Sigmoid colon (tissue), 7 donors: ENCODE measurements around the gene SORT1. TPM values are rescaled to one million over a fixed set of nuclear protein-coding genes. Genes with fewer than 3 reads are reported as not detected.
A peak's percentile ranks its signal among the peaks of the same experiment; 100 is the strongest.

Source experiments
- DNase-seq: peaks from one replicate; pipeline ENCODE4 v3.0.0-alpha.2; 2019
- H3K27ac ChIP-seq, 4 donors: fragments of 200-600 bp; sonication (generic); one replicate each; pipeline ENCODE4 v1.5.1; 2016 to 2019; ENCODE audit warnings: mild to moderate bottlenecking in 1 of 4
- H3K27me3 ChIP-seq, 3 donors: fragments of 200-600 bp; sonication (generic); one replicate each; pipeline ENCODE4 v1.5.1; 2019; ENCODE audit warnings: mild to moderate bottlenecking in 1 of 3
- H3K36me3 ChIP-seq, 4 donors: fragments of 200-600 bp; sonication (generic); one replicate each; pipeline ENCODE4 v1.5.1; 2016 to 2019
- H3K4me1 ChIP-seq, 4 donors: fragments of 200-600 bp; sonication (generic); one replicate each; pipeline ENCODE4 v1.5.1; 2017 to 2019
- H3K4me3 ChIP-seq, 4 donors: fragments of 200-600 bp; sonication (generic); one replicate each; pipeline ENCODE4 v1.5.1; 2017 to 2019; ENCODE audit warnings: mild to moderate bottlenecking in 2 of 4, moderate library complexity in 1 of 4
- H3K9me3 ChIP-seq, 4 donors: fragments of 200-600 bp in 3 of 4; sonication (generic) in 3 of 4; one replicate each; pipeline versions ENCODE4 v1.5.1 to v1.6.1; 2013 to 2019
- EP300 ChIP-seq, 4 donors: sonication (generic); formaldehyde crosslinking; IDR thresholded peaks; one replicate each; pipeline ENCODE4 v1.6.1; 2017; ENCODE audit warnings: antibody characterized with exemption in 4 of 4
- POLR2A ChIP-seq, 2 donors: fragments of 450-650 bp; IDR thresholded peaks; one replicate each; pipeline ENCODE4 v1.6.1; 2016; ENCODE audit warnings: antibody characterized with exemption in 2 of 2, mild to moderate bottlenecking in 2 of 2, moderate library complexity in 2 of 2
- POLR2AphosphoS5 ChIP-seq, 4 donors: sonication (generic); formaldehyde crosslinking; IDR thresholded peaks; one replicate each; pipeline ENCODE4 v1.6.1; 2017; ENCODE audit warnings: antibody characterized with exemption in 4 of 4
- WGBS, 2 donors: extraction: QIAGEN DNeasy Blood & Tissue Kit; methylation state at CpG; one replicate each; pipeline ENCODE4 v1.1.7; 2013; 5-methylcytosine and 5-hydroxymethylcytosine counted together
- intact Hi-C: fragments of 100-400 bp; cut with DNase I; formaldehyde crosslinking; loops from one replicate; pipeline ENCODE4 v1.15.1; 2023
- polyA plus RNA-seq, 3 donors: library from polyadenylated mRNA; stranded (reverse); fragments of 200-250 nt; gene quantifications; one replicate each; pipeline ENCODE4 v1.2.3, GENCODE V29; 2013
- total RNA-seq, 4 donors: library from RNA; depleted of rRNA; stranded (reverse); fragments of >200 nt; gene quantifications; one replicate each; pipeline ENCODE4 v1.1.0, GENCODE V29; 2016
- TF ChIP-seq, protein P1 (sequence below), 4 experiments: fragments of 450-650 bp in 3 of 4; fragments of 200-600 bp in 1 of 4; IDR thresholded peaks; one replicate each; pipeline ENCODE4 v1.5.1; 2016 to 2019; ENCODE audit warnings: antibody characterized with exemption in 4 of 4, mild to moderate bottlenecking in 3 of 4, moderate library complexity in 2 of 4
- donor health status: healthy with polysubstance abuse.
- donor health status: Bipolar disorder and iron deficiency.
- donor health status: healthy.

SORT1 gene
- total and polyA plus RNA-seq, 7 donors, result 7.2 to 55.1 (median 37.0) TPM

DNA sequence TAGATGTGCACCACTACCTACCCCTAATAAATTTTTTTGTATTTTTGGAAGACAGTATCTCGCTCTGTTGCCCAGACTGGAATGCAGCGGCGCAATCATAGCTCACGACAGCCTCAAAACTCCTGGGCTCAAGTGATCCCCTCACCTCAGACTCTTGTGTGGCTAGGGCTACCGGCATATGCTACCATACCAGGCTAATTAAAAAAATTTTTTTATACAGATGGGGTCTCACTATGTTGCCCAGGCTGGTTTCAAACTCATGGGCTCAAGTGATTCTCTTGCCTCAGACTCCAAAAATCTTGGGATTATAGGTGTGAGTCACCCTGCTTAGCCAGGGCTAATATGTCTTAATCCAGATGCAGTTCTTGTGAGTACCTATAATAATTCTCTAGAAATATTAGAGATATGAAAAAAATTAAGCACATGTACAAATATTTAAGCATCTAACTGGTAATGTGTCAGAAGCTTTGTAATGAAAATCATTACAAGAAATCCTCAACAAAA is 9.5 kb downstream of the SORT1 start:
- no peaks in the 10 kb centered on the region for H3K9me3 ChIP-seq
- intact Hi-C loops, result no loop called here
- no peak for DNase-seq
- H3K27me3 ChIP-seq, result no peaks in the 10 kb centered on the region
- no peaks in the 10 kb centered on the region for H3K36me3 ChIP-seq
- H3K4me1 ChIP-seq, result peaks cover 0 to 98% (median 97%) of the 10 kb centered on the region in 4 donors
- TF ChIP-seq POLR2AphosphoS5 (IDR thresholded peaks at IDR 0.05), result no peak
- TF ChIP-seq EP300 (IDR thresholded peaks at IDR 0.05), result no peak
- TF ChIP-seq POLR2A (IDR thresholded peaks at IDR 0.05), result no peak
- TF ChIP-seq, protein P1, sequence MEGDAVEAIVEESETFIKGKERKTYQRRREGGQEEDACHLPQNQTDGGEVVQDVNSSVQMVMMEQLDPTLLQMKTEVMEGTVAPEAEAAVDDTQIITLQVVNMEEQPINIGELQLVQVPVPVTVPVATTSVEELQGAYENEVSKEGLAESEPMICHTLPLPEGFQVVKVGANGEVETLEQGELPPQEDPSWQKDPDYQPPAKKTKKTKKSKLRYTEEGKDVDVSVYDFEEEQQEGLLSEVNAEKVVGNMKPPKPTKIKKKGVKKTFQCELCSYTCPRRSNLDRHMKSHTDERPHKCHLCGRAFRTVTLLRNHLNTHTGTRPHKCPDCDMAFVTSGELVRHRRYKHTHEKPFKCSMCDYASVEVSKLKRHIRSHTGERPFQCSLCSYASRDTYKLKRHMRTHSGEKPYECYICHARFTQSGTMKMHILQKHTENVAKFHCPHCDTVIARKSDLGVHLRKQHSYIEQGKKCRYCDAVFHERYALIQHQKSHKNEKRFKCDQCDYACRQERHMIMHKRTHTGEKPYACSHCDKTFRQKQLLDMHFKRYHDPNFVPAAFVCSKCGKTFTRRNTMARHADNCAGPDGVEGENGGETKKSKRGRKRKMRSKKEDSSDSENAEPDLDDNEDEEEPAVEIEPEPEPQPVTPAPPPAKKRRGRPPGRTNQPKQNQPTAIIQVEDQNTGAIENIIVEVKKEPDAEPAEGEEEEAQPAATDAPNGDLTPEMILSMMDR (IDR thresholded peaks at IDR 0.05), result no peak
- no peak overlapping the region for H3K4me3 ChIP-seq
- H3K27ac ChIP-seq, result peak overlapping the region; percentile 85 to 90 (median 87)
- WGBS, 2 donors, result 97% methylated on average over 5 of the region's 5 CpGs

DNA sequence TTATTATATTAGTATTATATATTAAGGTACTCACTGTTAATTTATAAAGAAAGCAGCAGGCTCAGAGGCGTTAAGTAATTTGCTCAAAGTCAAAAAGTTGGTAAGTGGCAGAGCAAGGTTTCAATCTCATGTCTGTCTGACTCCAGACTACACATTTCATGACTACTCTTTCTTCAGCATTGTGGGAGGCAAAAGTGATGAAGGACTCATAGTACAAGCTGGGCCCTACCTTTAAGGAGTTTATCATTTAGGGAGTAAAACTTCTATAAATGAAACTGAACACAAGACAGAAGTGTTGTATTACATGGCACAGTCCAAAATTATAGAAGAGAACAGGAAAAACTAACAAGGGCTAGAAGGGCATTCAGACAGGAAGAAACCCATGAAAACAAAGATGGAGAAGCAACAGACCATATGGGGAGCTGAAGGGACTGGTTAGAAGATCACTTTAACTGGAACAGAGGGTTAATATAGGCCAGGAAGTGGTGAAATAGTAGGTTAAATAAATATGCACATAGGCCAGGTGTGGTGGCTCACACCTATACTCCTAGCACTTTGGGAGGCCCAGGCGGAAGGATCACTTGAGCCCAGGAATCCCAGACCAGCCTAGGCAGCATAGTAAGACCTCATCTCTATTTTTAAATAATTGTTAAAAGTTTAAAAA is 11.5 kb downstream of the SORT1 start:
- Histone ChIP-seq H3K27me3 (no peaks in the 10 kb centered on the region), H3K27ac (peak overlapping the region; percentile 66 to 90 (median 86)), H3K36me3 (no peaks in the 10 kb centered on the region), H3K9me3 (no peaks in the 10 kb centered on the region), H3K4me1 (peaks cover 0 to 96% (median 91%) of the 10 kb centered on the region in 4 donors), H3K4me3 (no peak overlapping the region)
- 88 to 95% methylated on average over 2 of the region's 2 CpGs for WGBS, 2 donors
- DNase-seq, result no peak
- intact Hi-C loops, result no loop called here
- TF ChIP-seq, protein P1 (IDR thresholded peaks at IDR 0.05), result no peak
- no peak for TF ChIP-seq EP300 (IDR thresholded peaks at IDR 0.05)
- TF ChIP-seq POLR2AphosphoS5 (IDR thresholded peaks at IDR 0.05), result no peak
- no peak for TF ChIP-seq POLR2A (IDR thresholded peaks at IDR 0.05)

DNA sequence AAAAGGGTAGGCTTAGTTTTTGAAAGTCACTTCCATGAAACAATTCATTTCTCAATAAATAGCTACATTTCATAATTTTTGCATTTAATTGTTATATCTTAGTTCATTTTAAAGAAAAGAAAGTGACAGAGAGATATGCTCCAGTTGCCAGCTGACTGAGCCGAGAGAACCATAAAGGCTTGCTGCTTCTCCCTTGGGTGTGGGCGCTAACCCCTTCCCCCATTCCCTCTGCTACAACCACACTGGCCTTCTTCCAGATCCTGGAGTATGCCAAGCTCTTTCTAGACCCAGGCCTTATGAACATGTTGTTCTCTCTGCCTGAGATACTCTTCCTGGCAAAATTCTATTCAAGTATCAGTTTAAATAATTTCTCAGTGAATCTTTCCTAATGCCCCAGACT is 12.3 kb downstream of the SORT1 start:
- intact Hi-C loops, result no loop called here
- peak; percentile 76 for DNase-seq
- 60 to 65% methylated on average over 2 of the region's 2 CpGs for WGBS, 2 donors
- Histone ChIP-seq H3K4me3 (no peak overlapping the region), H3K36me3 (no peaks in the 10 kb centered on the region), H3K4me1 (peaks cover 0 to 91% (median 83%) of the 10 kb centered on the region in 4 donors), H3K9me3 (no peaks in the 10 kb centered on the region), H3K27me3 (no peaks in the 10 kb centered on the region), H3K27ac (peak overlapping the region; percentile 66 to 90 (median 86))
- TF ChIP-seq POLR2A (IDR thresholded peaks at IDR 0.05) (no peak), EP300 (IDR thresholded peaks at IDR 0.05) (peak in 2 of 4 donors; percentile 48 to 51), POLR2AphosphoS5 (IDR thresholded peaks at IDR 0.05) (peak in 3 of 4 donors; percentile 32 to 67 (median 38))

GRCh38 chr1:109383854-109384253 is 13.9 kb downstream of the SORT1 start:
- H3K4me1 ChIP-seq, result peaks cover 0 to 82% (median 74%) of the 10 kb centered on the region in 4 donors
- no peaks in the 10 kb centered on the region for H3K27me3 ChIP-seq
- peak overlapping the region; percentile 66 to 90 (median 86) for H3K27ac ChIP-seq
- no peak overlapping the region for H3K4me3 ChIP-seq
- no peaks in the 10 kb centered on the region for H3K36me3 ChIP-seq
- WGBS, 2 donors, result 93 to 96% methylated on average over 7 of the region's 7 CpGs
- TF ChIP-seq POLR2AphosphoS5 (IDR thresholded peaks at IDR 0.05) (no peak), POLR2A (IDR thresholded peaks at IDR 0.05) (no peak), EP300 (IDR thresholded peaks at IDR 0.05) (no peak)
- TF ChIP-seq, protein P1 (IDR thresholded peaks at IDR 0.05), result no peak
- no peaks in the 10 kb centered on the region for H3K9me3 ChIP-seq
- DNase-seq, result no peak
- intact Hi-C loops, result no loop called here

DNA sequence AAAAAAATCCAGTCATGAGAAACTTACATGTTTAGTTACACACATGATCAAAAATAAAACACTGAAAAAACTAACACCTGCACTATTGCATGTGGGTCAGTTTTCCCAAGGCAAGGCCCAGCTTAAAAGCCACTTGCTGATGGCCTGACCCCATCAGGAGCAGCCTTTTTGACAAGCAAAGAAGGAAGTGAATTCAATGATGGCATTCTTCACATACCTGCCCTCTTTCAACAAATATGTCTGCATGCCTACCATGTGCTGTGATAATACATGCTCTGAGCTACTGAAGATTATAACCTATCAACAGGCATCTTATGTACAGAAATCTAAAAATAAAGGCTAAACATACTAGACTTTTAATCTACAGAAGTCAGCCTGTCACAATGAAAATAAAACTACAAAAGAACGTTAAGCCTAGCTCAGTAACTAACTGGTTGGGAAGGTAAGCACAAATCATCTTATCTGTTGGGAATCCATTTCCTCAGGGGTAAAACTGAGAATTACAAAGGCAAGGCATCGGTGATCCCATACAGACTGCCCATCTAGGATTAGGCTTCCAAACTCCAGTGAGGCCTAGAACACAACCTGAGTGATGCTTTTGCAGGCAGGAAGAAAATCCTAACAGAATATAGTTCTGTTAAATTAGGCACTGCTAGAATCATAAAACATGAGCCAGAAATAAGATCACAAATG is 14.5 kb downstream of the SORT1 start:
- Histone ChIP-seq H3K27me3 (no peaks in the 10 kb centered on the region), H3K4me3 (no peak overlapping the region), H3K9me3 (no peaks in the 10 kb centered on the region), H3K27ac (peak overlapping the region; percentile 66 to 90 (median 86)), H3K36me3 (no peaks in the 10 kb centered on the region), H3K4me1 (peaks cover 0 to 77% (median 68%) of the 10 kb centered on the region in 4 donors)
- no peak for DNase-seq
- intact Hi-C loops, result no loop called here
- 77% methylated on average over 2 of the region's 2 CpGs for WGBS, 2 donors
- no peak for TF ChIP-seq POLR2AphosphoS5 (IDR thresholded peaks at IDR 0.05)
- TF ChIP-seq POLR2A (IDR thresholded peaks at IDR 0.05), result no peak
- no peak for TF ChIP-seq EP300 (IDR thresholded peaks at IDR 0.05)
- TF ChIP-seq, protein P1 (IDR thresholded peaks at IDR 0.05), result no peak
